Uterus (tissue), 2 donors: ENCODE results near the gene LPP.

ENCODE experiments used
- POLR2A ChIP-seq, 2 donors: fragments of 450-650 bp; IDR thresholded peaks; one replicate each; pipeline ENCODE4 v1.6.1; 2016; ENCODE audit warnings: antibody characterized with exemption in 2 of 2, mild to moderate bottlenecking in 1 of 2, moderate library complexity in 1 of 2
- TF ChIP-seq, protein P1 (sequence below), 4 experiments: fragments of 200-600 bp in 2 of 4; fragments of 450-650 bp in 2 of 4; sonication (generic) in 2 of 4; IDR thresholded peaks; one replicate each; pipeline ENCODE4 v1.5.1; 2016 to 2019; ENCODE audit warnings: antibody characterized with exemption in 4 of 4, mild to moderate bottlenecking in 2 of 4, moderate library complexity in 1 of 4

GRCh38 chr3:188146219-188146618 is 7.7 kb upstream of the LPP start:
- TF ChIP-seq, protein P1, sequence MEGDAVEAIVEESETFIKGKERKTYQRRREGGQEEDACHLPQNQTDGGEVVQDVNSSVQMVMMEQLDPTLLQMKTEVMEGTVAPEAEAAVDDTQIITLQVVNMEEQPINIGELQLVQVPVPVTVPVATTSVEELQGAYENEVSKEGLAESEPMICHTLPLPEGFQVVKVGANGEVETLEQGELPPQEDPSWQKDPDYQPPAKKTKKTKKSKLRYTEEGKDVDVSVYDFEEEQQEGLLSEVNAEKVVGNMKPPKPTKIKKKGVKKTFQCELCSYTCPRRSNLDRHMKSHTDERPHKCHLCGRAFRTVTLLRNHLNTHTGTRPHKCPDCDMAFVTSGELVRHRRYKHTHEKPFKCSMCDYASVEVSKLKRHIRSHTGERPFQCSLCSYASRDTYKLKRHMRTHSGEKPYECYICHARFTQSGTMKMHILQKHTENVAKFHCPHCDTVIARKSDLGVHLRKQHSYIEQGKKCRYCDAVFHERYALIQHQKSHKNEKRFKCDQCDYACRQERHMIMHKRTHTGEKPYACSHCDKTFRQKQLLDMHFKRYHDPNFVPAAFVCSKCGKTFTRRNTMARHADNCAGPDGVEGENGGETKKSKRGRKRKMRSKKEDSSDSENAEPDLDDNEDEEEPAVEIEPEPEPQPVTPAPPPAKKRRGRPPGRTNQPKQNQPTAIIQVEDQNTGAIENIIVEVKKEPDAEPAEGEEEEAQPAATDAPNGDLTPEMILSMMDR (IDR thresholded peaks at IDR 0.05), result no peak
- no peak for TF ChIP-seq POLR2A (IDR thresholded peaks at IDR 0.05)
